NCI-H128 (cell line): ENCODE results near the gene NRBF2.
"Not testable (repeated sequence)": the region's sequence is repeated elsewhere in the genome, so short reads cannot be mapped to it uniquely, and the experiment has no call there.

ENCODE experiments used
- DNase-seq: peaks from one replicate; lab custom pipeline; 2025; ENCODE audit not compliant: unreplicated experiment; lab: John Stamatoyannopoulos, UW

NRBF2 gene

GRCh38 chr10:63133056-63133820, at the start of gene NRBF2:
Gene NRBF2 (plus strand): TSS chr10:63133328. CDS start chr10:63133471, 143 bp downstream.
- peak; percentile 85 for DNase-seq

DNA sequence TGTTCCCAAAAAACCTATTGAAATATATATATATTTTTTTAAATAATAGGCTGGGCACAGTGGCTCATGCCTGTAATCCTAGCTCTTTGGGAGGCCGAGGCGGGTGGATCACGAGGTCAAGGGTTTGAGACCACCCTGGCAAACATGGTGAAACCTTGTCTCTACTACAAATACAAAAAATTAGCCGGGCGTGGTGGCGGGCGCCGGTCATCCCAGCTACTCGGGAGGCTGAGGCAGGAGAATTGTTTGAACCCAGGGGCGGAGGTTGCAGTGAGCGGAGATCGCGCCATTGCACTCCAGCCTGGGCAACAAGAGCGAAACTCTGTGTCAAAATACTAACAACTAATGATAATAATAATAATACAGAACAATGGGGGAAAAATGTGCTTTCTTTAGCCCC, 49.7 kb upstream of the NRBF2 start:
- DNase-seq = not testable (repeated sequence)

- no peak for DNase-seq
Measured at GRCh38 chr10:63083904-63084689, 49.0 kb upstream of the NRBF2 start.

GRCh38 chr10:63084690-63085382, 48.3 kb upstream of the NRBF2 start:
- DNase-seq = no peak

DNA sequence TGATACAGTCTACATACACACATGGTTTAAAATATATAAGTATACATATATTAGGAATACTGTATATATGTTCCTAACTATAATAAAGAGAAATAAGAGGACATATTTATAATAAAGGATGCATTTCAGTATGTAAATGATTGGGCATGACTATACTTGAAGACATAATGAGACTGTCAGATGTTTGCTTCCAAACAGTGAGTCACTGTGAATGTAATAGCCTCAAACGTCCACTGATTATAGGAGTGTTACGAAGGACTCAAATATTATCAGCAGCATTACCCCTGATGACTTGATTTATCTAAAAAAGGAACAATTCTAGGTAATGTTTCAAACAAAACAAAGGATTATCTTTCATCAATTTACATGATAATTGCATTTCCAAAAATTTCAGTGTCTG, 39.9 kb upstream of the NRBF2 start:
- DNase-seq = no peak

DNA sequence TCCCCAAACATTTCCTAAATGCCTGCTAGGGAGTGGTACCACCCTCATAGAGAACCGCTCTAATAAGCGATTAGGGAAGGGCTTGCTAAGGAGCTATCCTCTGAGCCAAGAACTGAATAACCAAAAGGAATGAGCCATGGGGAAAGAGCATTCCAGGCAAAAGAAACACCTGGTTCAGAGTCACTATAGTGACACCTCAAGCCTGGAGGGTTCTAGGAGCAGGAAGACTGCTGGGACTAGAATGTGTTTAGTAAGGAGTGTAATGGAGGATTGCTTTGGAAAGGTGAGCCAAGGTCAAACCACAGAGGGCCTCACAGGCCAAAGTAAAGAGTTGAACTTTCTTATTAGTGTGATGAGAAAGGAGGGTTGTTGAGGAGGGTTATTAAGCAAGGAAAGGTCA, 38.7 kb upstream of the NRBF2 start:
- DNase-seq = no peak

DNA sequence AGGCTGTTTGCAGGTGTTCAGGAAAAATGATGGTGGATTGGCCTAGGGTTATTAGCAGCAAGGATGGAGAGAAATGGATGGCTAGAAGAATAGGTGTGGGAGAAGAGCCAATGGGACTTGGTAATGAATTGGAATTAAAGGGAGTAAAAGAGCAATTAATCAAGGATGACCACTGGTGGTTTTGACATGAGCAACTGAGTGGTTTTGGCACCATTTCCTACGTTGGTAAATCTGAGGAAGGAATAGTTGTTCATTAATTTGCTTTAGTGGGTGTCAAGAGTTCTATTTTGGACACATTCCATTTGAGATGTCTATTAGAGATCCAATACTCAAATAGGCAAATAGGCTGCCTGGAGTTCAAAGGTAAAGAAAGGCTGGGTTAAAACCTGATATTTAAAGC, 38.2 kb upstream of the NRBF2 start:
- no peak for DNase-seq

DNA sequence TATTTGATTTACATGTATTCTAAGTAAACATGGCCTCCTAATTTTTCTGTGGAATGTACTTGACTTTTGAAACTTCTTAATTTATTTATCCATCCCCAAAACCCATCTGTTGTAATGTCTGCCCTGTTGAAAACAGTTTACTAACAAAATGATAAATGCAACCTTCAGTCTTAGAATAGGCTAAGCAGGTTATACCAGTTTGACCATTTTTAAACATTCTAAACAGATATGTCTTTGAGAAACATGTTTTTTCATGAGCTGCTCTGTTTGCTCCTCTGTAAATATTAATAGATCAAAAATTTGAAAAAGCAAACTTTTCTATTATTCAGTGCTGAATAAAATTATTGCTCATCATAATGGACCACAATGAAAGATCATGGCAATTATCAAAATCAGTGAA, 33.4 kb upstream of the NRBF2 start:
- no peak for DNase-seq

GRCh38 chr10:63101091-63101490, 32.0 kb upstream of the NRBF2 start:
- DNase-seq = not testable (repeated sequence)

DNA sequence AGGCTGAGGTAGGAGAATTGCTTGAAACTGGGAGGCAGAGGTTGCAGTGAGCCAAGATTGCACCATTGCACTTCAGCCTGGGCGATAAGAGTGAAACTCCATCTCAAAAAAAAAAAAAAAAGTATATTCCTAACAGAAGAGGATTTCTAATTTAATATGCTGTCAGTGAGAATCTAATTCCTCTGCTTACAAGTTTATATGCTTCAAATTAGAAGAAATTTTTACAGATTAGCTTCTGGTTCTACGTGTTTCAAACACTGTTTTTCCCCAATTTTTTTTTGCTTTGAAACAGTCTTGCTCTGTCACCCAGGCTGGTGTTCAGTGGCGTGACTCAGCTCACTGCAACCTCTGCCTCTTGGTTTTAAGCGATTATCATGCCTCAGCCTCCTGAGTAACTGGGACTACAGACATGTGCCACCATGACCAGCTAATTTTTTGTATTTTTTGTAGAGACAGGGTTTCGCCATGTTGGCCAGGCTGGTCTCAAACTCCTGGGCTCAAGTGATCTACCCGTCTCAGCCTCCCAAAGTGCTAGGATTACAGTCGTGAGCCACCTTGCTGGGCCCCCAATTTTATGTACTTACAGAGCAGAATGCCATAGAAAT, 30.7 kb upstream of the NRBF2 start:
- not testable (repeated sequence) for DNase-seq

GRCh38 chr10:63103178-63103577, 29.9 kb upstream of the NRBF2 start:
- not testable (repeated sequence) for DNase-seq

DNA sequence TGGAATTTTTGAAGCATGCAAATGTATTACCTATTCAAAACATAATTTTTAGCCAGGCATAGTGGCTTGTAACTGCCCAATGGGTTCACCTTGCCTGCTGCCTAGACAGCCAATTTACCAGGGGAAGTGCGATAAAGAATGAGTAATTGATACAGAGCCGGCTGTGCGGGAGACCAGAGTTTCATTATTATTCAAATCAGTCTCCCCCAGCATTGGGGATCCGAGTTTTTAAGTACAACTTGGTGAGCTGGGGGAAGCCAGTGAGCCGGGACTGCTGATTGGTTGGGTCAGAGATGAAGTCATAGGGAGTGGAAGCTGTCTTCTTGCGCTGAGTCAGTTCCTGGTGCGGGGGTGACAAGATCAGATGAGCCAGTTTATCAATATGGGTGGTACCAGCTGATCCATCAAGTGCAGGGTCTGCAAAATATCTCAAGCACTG, 29.1 kb upstream of the NRBF2 start:
- DNase-seq = no peak

GRCh38 chr10:63105225-63106110, 27.7 kb upstream of the NRBF2 start:
- no peak for DNase-seq

GRCh38 chr10:63106111-63106755, 26.9 kb upstream of the NRBF2 start:
- no peak for DNase-seq

GRCh38 chr10:63107943-63108437, 25.1 kb upstream of the NRBF2 start:
- no peak for DNase-seq

- no peak for DNase-seq
Measured at GRCh38 chr10:63110940-63111339, 22.2 kb upstream of the NRBF2 start.

GRCh38 chr10:63114031-63114814, 18.9 kb upstream of the NRBF2 start:
- DNase-seq = no peak

- no peak for DNase-seq
Measured at GRCh38 chr10:63115732-63116383, 17.3 kb upstream of the NRBF2 start.
